GM21390 (cell line): ENCODE data around the gene CMC1.
A peak's percentile ranks its signal among the peaks of the same experiment; 100 is the strongest.

ENCODE experiments used
- ATAC-seq: cut with Tn5 transposase; IDR thresholded peaks from one replicate; pipeline ENCODE4 v1.9.1; 2021; ENCODE audit not compliant: unreplicated experiment

The CMC1 gene

DNA sequence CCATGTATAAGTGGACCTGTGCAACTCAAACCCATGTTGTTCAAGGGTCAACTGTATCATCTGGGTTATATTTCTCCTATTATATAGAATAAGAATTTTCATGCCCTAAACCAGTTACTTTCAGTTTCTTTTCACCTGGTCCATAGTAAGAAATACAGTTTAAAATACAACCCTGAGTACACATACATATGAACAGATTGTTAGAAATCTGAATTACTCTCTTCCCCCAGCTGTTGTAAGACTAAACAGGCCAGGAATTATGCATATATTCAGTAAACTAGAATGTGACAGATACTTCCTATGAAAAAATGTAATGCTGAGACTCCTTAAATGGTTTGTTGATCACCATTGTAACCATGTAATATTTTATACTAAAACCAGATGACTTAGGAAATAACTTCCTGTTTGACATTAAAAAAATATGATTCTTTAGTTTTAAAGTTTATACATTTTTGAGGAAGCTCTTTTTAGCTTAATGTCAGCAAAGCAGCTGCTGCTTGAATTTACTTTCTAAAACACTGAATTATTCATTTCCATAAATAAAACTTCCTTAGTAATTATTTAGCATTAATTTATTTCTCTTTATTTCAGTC lies 54.6 kb downstream of the CMC1 start:
- peak; percentile 54 for ATAC-seq

DNA sequence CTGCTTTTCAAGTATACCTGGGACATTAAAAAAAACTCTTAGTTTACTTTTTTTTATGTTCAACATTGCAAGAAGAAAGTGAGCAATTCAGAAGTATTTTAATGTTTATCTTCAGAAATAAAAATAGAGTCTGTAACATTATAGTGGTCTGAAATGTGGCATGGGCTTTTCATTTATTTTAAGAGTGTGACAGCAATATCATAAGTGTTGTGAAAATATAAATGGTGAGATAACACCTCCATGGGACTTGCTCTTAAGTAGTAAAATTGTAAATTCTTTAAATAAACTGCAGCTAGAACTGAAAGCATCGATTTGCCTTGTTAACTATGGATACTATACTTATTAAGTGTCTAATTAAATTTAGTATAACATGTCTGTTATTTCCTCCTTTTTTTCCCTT lies 58.3 kb downstream of the CMC1 start:
- ATAC-seq, result no peak

DNA sequence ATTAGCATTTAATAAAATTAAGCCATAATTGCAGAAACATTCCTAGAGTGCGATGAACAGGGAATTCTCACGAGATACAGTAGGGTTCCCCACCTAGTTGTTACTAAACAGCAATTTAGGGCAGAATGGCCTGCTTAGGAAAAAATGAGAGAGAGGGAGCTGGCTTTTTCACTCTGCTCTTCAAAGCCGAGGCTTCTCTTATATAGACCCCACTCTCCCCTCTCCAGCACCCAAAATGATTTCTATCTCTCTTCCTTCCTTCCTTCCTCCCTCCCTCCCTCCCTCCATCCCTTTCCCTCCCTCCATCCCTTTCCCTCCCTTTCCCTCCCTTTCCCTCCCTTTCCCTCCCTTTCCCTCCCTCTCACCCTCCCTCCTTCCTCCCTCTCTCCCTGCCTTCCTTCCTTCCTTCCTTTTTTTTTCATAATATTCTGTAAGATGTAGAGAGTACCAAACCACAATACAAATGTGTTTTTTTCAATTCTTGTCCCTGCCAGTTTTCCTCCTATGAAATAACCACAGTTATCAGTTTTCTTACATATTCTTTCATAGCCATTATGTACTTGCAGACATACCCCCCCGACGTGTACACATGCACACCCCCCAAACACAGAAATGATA lies 59.0 kb downstream of the CMC1 start:
- ATAC-seq, result no peak

DNA sequence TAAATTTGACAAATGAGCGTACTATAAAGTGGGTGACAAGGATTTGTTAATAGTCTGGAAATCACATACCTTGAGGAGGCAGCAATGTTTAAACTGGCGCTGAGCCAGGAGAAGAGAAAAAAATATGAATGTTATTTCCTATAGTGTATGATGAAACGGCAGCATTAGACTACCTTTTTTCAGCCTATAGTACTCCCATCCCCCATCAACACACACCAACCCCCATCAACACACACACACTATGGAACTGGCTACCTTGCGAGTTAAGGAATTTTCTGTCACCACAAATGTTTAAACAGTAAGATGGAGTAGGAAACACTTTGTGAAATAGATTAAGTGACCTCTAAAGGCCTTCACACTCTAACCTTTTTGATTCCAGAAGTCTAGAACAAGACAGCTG lies 60.3 kb downstream of the CMC1 start:
- ATAC-seq, result no peak

DNA sequence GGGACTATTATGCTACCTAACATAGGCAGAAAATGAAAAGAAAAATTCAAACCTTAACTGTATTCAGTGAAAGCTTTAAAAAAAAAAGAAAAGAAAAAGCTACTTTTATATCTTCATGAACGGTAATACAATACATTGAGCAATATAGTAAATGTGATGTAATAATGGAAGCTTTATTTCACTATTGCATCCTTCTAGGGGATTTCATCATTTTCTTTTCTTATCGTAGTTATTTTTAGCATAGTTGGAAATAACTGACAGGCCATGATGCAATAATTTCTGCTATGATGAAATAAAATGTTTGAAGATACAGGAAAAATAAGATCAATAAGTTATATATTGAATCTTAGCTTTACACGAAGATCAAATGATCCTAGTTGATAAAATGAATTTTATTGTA lies 66.8 kb downstream of the CMC1 start:
- ATAC-seq, result no peak

DNA sequence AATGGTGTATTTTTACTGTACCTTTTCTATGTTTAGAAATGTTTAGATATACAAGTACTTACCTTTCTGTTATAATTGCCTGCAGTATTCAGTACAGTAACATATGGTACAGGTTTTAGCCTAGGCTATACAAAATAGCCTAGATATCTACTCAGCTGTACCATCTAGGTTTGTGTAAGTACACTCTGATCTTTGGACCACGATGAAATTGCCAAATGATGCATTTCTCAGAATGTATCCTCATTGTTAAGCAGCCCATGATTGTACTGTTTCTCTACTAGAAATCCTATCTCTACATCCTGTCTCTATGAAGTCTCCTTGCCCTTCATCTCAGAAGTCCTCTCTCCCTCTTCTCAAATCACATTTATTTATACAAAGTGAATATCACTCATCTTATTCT lies 74.3 kb downstream of the CMC1 start:
- ATAC-seq, result no peak

DNA sequence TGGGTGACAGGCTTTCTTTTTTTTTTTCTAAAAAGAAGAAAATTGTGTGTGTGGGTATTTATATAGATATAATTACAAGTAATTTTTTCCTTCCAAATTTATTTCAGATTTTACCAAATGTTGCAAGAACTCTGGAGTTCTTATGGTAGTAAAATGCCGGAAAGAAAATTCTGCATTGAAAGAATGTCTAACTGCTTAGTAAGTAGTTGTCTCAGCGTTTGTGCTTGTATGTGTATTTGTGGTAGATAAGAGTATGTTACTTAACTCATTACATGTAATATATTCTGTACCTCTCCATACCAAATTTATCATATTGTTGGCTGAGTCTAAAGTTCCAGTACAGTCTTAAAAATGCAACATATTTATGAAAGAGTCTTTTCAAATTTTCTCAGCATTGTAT lies 74.8 kb downstream of the CMC1 start:
- no peak for ATAC-seq

DNA sequence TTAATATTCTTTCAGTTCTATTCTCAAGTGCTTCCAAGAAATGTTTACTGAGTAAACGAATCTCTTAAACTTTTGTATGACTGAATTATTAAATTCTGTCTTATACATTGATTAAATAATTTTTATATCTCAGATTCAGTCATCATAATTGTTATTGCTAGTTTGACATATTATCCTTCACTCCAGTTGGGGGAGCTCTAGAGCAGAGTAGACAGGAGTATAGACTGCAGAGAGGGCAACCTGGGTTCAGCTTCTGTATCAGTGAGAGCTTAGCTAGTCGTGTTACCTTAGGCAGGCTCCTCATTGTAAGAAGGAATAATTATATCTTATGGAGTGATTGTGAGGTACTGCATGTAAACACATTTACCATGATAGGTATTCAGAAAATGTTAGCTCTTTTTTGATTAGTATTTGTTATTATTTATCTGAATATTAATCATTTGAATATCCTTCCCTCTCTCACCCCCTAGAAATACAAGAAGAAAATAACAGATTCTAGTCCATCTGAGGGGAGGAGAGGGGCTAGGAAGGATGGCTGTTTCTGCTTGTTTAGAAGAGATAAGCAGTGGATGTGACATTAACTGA lies 76.1 kb downstream of the CMC1 start:
- ATAC-seq, result peak; percentile 93

DNA sequence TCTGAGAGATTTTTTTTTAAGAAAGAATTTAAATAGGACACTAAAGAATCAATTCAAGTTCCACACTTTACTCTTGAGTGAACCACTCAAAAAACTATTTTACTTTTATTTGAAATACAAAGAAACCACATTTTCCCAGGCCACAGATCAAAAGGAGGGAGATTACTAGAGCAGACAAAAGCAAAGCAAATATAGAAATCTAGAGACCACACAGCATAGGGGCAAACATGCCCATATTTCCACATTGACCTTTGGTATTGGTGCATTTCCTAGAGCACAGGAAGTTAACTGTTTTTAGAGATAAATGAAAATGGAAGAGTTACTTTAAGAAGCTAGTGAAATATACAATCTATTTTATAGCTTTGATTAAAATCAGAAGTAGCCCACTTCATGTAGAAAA lies 79.6 kb downstream of the CMC1 start:
- no peak for ATAC-seq

DNA sequence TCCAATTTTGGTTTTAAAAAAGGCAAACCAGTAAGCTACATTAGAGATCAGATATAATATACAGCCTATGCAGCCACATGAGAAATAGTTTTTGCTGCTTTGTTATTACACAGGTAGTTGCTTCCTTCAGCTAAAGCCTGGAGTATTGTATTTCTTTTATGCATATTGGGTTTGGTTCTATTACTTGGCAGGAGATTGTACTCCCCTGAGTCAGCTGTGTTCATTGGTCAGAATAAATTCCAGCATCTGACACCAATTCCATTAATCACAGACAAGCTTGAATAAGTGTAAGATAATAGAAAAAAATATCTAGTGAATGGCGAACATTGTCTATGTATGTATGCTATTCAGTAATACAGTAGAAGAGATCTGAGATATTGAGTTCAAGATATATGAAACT lies 81.0 kb downstream of the CMC1 start:
- ATAC-seq, result no peak

DNA sequence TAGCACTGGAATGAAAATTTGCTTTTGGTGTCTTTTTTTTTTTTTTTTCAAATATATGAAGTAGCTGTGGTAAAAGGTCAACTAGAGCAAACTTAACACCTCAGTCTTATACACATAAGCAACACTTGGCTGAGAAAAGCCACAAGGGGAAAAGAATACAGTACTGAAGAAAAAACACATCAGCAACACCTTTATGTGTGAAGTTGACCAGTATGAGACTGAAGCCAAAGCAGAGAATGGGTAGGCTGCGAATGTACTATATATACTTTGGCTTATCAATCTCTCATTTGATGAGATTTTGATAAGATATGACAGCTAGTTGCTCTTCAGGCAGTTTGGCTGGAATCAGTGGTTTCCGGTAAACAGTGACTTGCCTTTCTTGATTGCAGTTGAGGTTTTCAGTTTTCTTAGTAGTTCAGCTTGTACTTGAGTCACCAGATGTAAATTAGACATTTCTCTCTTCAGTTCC lies 85.1 kb downstream of the CMC1 start:
- ATAC-seq, result peak; percentile 79

DNA sequence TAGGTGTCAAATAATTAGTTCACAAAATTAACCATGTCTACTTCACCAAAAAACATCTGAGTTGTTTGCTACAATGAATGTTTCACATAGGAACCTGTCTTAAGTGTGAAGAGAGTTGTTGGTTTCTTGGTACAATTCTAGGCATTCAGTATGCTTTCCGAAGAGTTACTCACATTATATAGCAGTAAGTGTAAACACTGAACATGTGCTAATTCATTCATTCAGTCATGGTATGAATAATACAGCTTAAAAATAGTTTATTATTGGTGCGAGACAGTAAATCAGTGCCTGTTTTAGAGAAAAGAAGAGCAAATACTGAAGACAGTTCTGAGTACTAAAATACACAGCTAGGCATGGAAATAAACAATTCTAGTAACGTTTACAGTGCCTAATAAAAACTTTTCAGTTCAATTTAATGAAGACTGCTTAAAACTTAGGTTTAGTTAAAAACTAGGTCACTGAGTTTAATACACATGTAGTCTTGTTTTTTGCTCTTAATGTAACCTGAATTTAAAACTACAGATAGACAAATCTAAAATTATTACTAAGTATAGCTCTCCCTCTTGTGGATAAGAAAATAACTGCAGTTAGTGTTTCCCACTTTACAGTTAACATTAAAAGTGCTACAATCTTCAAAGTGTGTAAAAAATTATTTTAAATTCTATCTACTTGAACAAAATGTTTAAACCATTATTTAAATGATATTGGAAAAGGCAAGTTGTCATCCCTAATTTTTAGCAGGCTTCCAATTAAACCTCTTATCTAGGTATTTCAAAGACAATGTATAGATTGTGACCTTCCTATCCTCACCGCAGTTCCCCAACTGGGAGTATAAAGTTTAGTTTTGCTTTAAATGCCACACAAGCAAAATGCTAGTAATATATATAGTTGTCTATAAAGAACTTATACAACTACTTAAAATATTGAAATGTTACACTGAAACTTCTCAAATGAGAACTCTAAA lies 87.1 kb downstream of the CMC1 start:
- ATAC-seq, result peak; percentile 29

DNA sequence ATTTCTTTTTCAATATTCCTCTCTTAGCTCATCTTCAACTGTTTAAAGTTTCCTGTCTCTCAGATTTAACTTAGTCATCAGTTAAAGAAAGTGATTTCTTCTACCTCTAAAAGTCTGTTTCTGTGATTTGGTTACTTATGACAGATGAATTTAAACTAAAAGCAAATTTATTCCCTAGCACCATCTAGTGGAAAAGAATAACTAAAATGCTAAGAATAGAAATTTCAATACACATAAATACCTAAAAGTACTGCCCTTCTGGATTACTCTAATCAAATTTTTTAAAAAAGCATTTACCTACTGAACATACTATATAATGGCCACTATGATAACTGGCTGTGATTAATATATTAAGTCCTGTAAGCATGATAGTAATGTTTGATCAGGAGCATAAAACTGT lies 93.1 kb downstream of the CMC1 start:
- ATAC-seq, result no peak

DNA sequence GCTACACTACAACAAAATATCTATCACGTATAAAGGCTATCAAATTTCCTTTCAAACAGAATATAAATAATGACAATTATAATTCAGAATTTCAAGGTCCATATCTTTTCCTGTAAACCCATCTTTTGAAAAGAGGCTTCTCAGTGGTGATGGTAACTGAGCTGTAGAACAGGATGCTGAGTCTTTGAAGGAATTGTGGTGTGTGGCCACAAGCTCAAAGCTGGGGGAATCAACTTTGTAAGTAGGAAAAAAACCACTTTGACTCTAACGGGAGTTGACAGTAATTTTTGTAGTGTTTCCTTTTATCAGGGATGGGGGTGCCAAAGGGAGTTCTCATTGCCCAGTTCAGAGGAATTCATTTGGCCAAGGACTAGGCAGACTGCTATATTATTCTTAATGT lies 93.8 kb downstream of the CMC1 start:
- no peak for ATAC-seq

DNA sequence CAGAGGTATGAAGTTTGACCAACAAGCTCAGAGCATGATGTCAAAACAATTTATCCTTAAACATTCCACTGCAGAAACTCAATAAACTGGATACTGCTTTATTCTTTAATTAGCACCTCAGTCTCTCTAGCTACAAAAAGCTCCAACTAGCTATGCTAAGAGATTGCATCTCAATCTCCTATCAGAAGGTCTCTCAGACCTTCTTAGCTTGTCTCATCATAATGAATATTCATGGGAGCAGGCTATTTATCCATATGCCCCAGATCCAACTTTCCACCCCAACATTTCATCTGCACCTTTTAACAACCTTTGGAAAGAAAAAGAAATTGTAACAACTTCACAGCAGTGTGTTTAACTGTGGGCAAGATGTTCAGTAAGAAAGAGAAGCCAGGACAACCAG lies 95.8 kb downstream of the CMC1 start:
- no peak for ATAC-seq

DNA sequence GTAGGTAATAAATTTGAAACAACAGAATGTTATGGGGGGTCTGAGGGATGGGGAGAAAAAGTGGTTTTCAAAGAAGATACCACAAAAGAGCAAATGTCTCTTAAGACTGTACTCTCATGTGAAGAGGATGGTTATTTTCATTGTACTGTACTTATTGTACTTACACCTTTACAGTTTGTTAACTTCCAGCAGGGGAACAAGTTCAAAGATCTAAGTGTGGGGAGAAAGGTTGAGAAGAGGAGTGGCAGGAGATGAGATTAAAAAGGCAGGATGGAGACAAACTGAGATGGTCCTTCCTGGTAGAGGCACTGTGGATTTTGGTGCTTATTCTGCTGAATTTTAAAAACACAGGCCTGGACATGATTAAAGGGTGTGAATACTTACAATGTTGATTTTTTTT lies 101.7 kb downstream of the CMC1 start:
- ATAC-seq, result no peak

DNA sequence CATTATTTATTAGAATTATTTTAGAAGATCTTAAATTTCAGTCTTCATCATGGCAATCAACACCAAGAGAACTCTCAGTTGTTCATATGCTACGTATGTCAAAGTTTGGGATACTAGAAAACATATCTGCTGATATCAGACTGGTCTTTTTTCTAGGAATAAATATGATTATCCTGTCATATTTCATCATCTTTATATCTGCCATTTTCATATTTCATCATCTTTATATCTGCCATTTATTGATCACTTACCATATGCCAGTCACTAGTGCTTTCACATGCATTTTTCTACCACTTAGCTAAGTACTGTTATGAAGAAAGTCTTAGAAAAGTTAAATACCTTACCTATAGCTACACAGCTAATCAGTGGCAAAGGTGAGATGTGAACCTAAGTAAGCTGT lies 104.3 kb downstream of the CMC1 start:
- no peak for ATAC-seq

DNA sequence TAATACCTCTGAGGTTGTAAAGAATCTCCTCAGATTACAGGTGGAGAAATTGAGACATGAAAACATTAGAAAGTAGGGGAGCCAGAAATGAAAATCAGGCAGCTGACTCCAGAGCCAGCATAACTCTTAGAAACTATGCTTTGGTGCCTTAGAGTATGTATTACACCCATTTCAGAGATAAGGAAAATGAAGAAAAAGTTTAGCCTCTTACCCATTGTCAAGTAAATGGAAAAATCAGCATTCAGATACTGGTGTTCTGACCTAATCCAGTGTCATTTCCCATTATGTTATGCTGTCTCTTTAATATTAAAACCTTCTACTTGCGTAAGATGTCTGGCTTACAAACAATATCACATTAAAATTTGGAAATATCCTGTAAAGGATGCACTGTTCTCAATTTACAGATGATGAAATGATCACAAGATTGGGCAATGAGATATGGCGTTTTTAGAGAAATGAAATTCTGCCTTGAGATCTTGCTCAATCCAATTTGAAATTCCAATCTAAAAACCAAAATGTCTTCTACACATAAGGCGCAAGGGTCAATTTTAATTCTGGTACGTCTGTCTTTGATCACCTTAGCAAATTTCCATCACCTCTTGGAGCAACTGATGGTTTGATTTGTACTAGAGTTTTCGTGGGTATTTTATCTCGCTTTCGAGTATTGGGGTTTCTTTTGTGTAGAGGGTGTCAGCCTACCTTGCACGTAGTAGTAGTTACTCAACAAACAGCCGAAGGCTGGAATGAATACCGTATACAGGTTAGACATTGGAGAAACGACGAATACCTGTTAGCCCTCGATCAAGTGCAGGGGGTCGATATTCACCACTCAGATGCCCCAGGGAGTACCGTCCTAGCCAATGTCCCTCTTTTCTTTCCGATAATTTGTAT lies 106.2 kb downstream of the CMC1 start:
- ATAC-seq, result no peak

DNA sequence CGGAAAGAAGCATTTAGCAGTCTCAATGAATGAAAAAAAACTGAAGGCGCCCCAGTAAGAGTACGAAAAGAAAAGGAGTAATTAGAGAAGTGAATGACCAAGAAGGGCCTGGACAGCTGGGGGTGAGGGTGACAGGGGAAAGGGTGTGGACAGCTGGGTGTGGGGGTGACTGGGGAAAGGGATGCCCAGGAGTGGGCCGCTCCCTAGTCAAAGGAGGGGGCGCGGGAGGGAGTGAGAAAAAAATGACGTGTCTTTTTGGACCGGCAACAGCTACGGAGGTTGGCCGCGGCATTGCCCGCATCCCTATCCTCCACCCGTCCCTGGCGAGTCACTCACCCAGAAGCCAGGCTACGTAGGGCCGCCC lies 106.8 kb downstream of the CMC1 start:
- ATAC-seq, result no peak

DNA sequence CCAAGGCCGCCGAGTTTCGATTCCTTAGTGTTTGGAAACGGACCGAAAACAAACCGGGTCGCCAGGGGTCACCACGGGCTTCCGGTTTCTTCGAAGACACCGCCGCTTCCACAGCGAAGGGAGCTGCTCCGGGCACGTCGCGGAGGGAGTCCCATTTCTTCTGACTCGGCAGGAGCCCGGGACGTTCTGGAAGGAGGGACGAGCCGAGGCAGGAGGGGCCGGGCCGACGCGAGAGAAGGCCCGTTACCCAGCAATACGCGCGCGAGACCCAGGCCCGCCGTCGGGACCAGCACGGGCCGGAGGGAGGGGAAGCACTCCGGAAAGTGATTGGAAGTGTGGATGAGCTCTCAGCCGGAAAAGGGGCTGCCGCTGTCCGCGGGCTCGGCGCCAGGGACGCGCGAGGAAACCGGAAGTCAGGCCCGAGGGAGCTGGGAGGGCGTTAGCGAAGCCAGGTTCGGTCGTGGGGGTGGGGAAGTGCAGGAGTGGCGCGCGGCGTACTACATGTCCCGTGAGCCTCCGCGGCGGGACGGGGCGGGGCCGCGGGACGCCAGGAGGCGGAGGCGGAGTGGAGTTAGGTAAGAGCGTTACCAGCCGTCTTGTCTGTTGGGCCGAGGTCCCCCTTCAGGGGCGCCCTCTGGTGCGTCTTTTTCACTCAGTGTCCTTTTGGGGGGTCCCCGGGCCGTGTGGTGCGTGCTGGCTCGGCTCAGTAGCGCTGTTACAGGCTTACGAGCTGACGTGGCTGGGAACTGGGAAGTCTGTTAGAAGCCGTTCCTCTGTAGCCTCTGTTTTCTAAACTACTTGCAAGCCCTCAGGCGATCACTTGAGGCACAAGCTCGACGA lies 107.4 kb downstream of the CMC1 start, which contains the start of the genes AZI2 and ZCWPW2:
AZI2 (minus strand) TSS at position 196 of the 840 bp plus-strand sequence. CDS start 8,207 bp downstream, outside the sequence.
ZCWPW2 (plus strand) TSS at position 93 of the 840 bp plus-strand sequence. CDS start 64,348 bp downstream, outside the sequence.
- peak; percentile 89 for ATAC-seq
